Activated naive CD4-positive, alpha-beta T cell treated with anti-CD3 and anti-CD28 coated beads, Interleukin-2, amount 10 ng/mL, durations not matched to agents 7 days and 5 days (primary cell): ENCODE measurements around the gene TRIM71.
"Not testable (repeated sequence)": the region's sequence is repeated elsewhere in the genome, so short reads cannot be mapped to it uniquely, and the experiment has no call there.

Source experiments
- CTCF ChIA-PET: fragments of 350-600 bp; sonication (Branson Sonifier 250); formaldehyde crosslinking; loops from one replicate; lab custom pipeline; 2021; ENCODE audit warnings: antibody characterized with exemption; lab: Charles Lee
- DNase-seq: peaks from one replicate; pipeline ENCODE4 v3.0.0-alpha.2; 2020
- H3K27ac Mint-ChIP-seq: one replicate; pipeline ENCODE4 v1.8.0; 2021; ENCODE audit warnings: mild to moderate bottlenecking, moderate library complexity, mixed read lengths
- H3K27me3 Mint-ChIP-seq: one replicate; pipeline ENCODE4 v1.8.0; 2021; ENCODE audit warnings: mild to moderate bottlenecking, mixed read lengths
- H3K36me3 Mint-ChIP-seq: one replicate; pipeline ENCODE4 v1.8.0; 2021; ENCODE audit warnings: mixed read lengths
- H3K4me1 Mint-ChIP-seq: one replicate; pipeline ENCODE4 v1.8.0; 2021; ENCODE audit warnings: mixed read lengths
- H3K4me3 Mint-ChIP-seq: one replicate; pipeline ENCODE4 v1.8.0; 2021; ENCODE audit warnings: mild to moderate bottlenecking, moderate library complexity, mixed read lengths
- H3K9me3 Mint-ChIP-seq: one replicate; pipeline ENCODE4 v1.8.0; 2021; ENCODE audit warnings: mixed read lengths

Gene TRIM71

DNA sequence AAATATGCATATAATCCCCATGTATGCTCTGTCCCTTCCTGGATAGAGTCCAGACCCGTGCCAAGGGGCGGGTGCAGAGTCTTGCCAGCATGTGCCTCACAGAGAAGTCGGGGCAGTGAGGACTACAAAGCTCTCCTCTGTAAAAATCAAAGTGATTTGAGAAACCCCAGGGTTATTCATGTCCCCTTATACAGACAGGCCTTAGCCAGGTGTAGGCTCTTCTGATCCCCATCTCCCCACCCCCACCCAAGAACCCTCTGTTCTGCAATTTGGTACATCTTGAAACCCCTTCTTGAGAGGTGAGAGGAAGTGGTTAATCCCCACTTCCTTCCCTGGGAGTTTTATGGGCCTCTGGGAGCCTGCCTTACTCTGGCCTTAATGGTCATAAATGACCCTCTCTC lies 24.7 kb downstream of the TRIM71 start:
- CTCF ChIA-PET = interaction anchor here (1.3 kb wide), 1 partner anchor 10 kb away, joined by 4 read pairs; no protein-coding TSS in a partner anchor
- no peak for DNase-seq
- Mint-ChIP-seq H3K9me3 (no peaks in the 10 kb centered on the region), H3K4me1 (peaks cover 12% of the 10 kb centered on the region), H3K27ac (no peak overlapping the region), H3K36me3 (no peaks in the 10 kb centered on the region), H3K27me3 (peaks cover 37% of the 10 kb centered on the region), H3K4me3 (no peak overlapping the region)

DNA sequence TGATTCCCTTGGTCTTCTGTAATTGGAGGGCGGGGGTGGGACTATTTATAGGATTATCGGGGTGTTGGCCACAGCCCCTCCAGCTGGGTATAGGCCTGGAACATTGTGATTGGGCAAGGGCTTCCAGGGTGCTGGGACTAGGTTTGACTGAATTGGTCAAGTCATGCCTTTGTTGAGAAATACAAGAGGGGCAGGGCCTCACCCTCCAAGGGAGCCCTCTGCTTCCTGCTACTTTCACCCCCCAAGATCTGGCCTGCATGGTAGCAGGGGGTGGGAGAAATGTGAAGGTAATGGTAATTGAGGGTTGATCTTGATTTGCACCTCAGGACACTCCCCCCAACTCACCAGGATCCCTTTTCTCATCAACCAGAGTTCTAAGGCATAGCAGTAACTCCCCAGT lies 25.2 kb downstream of the TRIM71 start:
- Mint-ChIP-seq H3K27me3 (peaks cover 35% of the 10 kb centered on the region), H3K9me3 (no peaks in the 10 kb centered on the region), H3K36me3 (no peaks in the 10 kb centered on the region), H3K4me1 (peaks cover 12% of the 10 kb centered on the region), H3K27ac (no peak overlapping the region), H3K4me3 (no peak overlapping the region)
- no peak for DNase-seq
- CTCF ChIA-PET = interaction anchor here (1.3 kb wide), 1 partner anchor 9 kb away, joined by 4 read pairs; no protein-coding TSS in a partner anchor

DNA sequence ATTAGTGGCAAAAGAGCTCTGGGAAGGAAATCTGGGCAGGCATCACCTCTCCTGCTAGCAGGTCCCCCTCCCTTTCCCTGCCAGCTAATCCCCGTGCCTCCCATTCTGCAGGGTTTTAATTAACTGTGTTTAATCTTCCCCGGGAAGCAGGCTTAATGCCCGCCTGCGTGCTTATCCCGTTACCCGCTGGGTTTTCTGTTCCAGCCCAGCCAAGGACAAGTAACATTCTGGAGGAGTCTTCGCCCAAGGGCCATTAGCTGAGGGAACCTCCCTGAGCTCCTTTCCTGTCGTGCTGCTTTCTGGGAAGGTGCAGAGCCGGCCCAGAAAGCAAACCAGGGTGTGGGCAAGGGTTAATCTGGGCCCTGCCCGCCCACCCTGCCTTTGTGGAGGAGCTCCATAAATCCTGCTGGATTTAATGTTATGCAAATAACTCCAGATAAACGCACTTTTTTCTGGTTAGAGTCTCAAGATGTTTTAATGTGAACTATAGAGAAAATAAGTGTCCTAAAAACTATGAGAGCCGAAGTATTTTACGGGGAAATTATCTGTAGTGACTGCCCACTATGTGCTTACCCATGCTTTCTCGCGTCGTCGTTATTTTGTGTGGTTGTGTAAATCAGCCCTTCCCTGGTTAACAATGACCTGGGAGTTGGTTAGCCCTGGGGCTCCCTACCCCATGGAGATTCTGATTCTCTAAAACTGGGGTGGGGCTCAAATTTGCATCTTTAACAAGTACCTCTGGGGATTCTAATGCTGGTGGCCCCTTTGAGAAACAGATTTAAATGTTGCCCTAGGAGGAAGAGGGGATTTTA lies 25.9 kb downstream of the TRIM71 start:
- no peaks in the 10 kb centered on the region for H3K36me3 Mint-ChIP-seq
- no peaks in the 10 kb centered on the region for H3K9me3 Mint-ChIP-seq
- no peak for DNase-seq
- H3K27me3 Mint-ChIP-seq = peaks cover 33% of the 10 kb centered on the region
- CTCF ChIA-PET = no interaction called here
- H3K27ac Mint-ChIP-seq = no peak overlapping the region
- H3K4me3 Mint-ChIP-seq = no peak overlapping the region
- H3K4me1 Mint-ChIP-seq = peaks cover 12% of the 10 kb centered on the region

DNA sequence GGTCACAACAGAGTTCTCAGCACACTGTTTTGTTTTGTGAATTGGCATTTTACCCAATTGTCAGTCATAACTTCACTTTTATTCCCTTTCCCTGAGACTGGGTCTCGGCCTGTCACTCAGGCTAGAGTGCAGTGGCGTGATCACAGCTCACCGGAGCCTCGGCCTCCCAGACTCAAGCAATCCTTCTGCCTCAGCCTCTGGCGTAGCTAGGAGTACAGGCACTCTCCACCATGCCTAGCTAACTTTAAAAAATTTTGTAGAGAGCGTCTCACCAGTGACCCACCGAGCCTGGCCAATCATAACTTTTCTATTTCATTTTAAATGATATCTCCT lies 26.5 kb downstream of the TRIM71 start:
- Mint-ChIP-seq H3K27me3 (peaks cover 28% of the 10 kb centered on the region), H3K4me1 (peaks cover 12% of the 10 kb centered on the region), H3K4me3 (no peak overlapping the region), H3K27ac (no peak overlapping the region), H3K36me3 (no peaks in the 10 kb centered on the region), H3K9me3 (no peaks in the 10 kb centered on the region)
- CTCF ChIA-PET = interaction anchor here (0.9 kb wide), 1 partner anchor 66 kb away, joined by 3 read pairs; no protein-coding TSS in a partner anchor
- no peak for DNase-seq

DNA sequence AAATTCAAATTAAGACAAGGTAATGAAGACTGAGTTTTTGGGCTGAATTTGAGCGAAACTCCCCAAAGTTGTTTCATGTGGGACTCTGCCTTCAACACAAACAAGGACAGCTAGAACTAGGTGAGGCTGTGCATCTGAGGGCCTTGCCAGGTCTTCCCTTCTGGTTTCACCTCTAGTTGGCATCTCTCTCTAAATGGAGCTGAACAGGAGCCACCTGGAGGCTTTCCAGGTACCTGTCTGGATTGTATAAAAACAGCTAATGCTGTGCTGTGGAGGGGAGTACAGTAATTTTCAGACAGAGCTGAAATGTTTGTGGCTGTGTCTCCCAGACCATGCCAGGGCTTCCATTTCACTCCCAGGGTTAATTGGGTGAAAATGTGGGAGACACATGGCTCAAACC lies 27.1 kb downstream of the TRIM71 start:
- H3K27ac Mint-ChIP-seq = no peak overlapping the region
- no peak for DNase-seq
- H3K27me3 Mint-ChIP-seq = peaks cover 28% of the 10 kb centered on the region
- H3K9me3 Mint-ChIP-seq = no peaks in the 10 kb centered on the region
- CTCF ChIA-PET = interaction anchor here (0.9 kb wide), 1 partner anchor 66 kb away, joined by 3 read pairs; no protein-coding TSS in a partner anchor
- H3K4me3 Mint-ChIP-seq = no peak overlapping the region
- H3K36me3 Mint-ChIP-seq = no peaks in the 10 kb centered on the region
- peaks cover 12% of the 10 kb centered on the region for H3K4me1 Mint-ChIP-seq

DNA sequence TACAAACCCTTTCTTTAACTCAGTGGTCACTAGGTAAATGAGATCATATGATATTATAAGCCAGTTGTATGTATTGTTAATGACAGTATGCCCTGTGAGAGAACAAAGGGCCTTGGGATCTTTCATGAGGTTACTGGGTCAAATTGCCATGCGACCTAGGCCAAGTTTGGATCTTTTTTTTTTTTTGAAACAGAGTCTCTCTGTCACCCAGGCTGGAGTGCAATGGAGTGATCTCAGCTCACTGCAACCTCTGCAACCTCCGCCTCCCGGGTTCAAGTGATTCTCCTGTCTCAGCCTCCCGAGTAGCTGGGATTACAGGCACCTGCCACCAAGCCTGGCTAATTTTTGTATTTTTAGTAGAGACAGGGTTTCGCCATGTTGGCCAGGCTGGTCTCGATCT lies 27.7 kb downstream of the TRIM71 start:
- H3K27ac Mint-ChIP-seq, H3K36me3 Mint-ChIP-seq, DNase-seq, H3K4me3 Mint-ChIP-seq, CTCF ChIA-PET, H3K9me3 Mint-ChIP-seq: not testable (repeated sequence)
- Mint-ChIP-seq H3K4me1 (peaks cover 12% of the 10 kb centered on the region), H3K27me3 (peaks cover 26% of the 10 kb centered on the region)

DNA sequence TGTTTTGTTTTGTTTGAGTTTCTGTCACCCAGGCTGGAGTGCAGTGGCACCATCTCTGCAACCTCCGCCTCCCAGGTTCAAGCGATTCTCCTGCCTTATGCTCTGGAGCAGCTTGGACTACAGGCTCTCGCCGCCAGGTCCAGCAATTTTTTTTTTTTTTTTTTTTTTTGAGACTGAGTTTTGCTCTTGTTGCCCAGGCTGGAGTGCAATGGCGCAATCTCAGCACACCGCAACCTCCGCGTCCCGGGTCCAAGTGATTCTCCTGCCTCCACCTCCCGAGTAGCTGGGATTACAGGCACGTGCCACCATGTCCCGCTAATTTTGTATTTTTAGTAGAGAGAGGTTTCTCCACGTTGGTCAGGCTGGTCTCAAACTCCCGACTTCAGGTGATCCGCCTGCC lies 29.2 kb downstream of the TRIM71 start:
- Mint-ChIP-seq H3K4me1 (peaks cover 12% of the 10 kb centered on the region), H3K27me3 (peaks cover 18% of the 10 kb centered on the region)
- not testable (repeated sequence) for DNase-seq, H3K4me3 Mint-ChIP-seq, H3K36me3 Mint-ChIP-seq, H3K9me3 Mint-ChIP-seq, H3K27ac Mint-ChIP-seq
- CTCF ChIA-PET = interaction anchor here (0.7 kb wide), 1 partner anchor 169 kb away, joined by 3 read pairs; no protein-coding TSS in a partner anchor

DNA sequence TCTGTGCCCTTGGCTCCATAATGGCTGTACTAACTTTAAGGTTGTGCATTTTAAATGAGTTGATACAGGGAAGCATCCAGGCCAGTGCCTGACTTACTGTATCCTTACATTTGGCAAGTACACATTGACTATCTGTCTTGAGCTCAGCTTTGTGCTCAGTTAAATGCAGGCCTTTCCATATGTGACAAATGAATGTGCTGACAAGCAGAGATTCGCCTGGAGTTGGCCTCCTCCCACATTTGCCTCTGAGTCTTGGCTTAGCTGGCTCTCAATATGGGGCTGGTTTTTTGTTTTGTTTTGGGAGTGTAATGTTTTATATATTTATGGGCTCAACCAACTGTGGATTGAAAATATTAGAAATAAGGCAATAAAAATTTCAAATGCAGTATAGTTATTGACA lies 29.7 kb downstream of the TRIM71 start:
- Mint-ChIP-seq H3K27ac (no peak overlapping the region), H3K9me3 (no peaks in the 10 kb centered on the region), H3K4me1 (peaks cover 7% of the 10 kb centered on the region), H3K27me3 (peaks cover 18% of the 10 kb centered on the region), H3K4me3 (no peak overlapping the region), H3K36me3 (no peaks in the 10 kb centered on the region)
- CTCF ChIA-PET = interaction anchor here (0.6 kb wide), 1 partner anchor 92 kb away, joined by 3 read pairs; no protein-coding TSS in a partner anchor
- DNase-seq = no peak

DNA sequence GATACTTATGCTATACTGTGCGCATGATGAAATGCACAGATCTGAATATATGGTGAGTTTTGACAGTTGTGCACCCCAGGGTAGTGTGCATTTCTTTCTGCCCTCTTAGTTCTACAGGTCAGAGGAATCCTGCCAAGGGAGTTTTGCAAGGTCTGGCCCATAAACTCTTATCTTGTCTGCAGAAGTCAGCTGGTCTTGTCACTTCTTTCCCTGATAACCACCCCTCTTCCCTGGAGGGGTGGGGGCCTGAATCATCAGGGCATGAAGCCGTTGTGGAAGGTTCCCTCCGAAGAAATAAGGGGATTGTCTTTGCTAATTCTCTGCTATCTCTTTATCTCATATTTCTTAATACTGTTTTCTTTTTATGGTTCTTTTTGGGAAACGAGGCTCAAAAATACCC lies 30.4 kb downstream of the TRIM71 start:
- CTCF ChIA-PET = no interaction called here
- Mint-ChIP-seq H3K27ac (no peak overlapping the region), H3K4me1 (peaks cover under 1% of the 10 kb centered on the region), H3K4me3 (no peak overlapping the region), H3K36me3 (no peaks in the 10 kb centered on the region), H3K9me3 (no peaks in the 10 kb centered on the region), H3K27me3 (peaks cover 15% of the 10 kb centered on the region)
- no peak for DNase-seq

DNA sequence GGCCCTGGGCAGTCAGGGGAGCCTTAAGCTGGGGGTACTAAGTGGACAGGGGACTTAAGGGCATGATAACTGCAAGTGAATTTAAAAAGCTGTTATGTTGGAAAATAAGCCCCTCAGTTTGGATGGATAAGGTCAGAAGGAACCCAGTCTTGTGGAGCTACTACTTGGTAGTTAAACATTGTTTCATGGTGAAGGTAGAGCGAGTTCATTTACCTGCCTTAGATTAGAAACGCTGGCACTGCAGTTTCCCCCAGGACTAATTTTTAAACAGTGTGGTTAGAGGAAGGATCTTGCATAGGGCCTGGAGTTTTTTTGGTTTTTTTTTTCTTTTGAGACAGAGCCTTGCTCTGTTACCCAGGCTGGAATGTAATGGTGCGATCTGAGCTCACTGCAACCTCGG lies 31.2 kb downstream of the TRIM71 start:
- H3K27ac Mint-ChIP-seq = no peak overlapping the region
- DNase-seq = no peak

DNA sequence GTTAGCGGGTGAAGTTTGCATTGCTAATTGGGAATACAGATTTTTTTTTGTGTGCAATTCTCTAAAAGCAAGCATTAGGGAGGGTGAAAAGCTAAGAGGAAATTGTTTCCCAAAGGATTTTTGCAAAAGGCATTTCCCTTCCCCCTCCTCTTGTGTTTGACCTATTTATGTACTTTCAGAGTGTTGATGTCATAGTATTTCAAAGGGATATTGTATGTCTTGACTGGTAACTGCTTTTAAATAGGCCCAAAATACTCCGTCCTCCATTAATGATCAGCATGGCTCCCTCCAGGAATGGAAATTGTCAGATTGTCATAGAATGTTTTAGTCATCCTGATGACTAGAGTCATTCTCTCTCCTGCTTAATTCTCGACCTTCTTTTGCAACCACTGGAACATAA lies 32.4 kb downstream of the TRIM71 start:
- no peaks in the 10 kb centered on the region for H3K36me3 Mint-ChIP-seq
- H3K4me3 Mint-ChIP-seq = no peak overlapping the region
- CTCF ChIA-PET = no interaction called here
- peaks cover 16% of the 10 kb centered on the region for H3K27me3 Mint-ChIP-seq
- no peak for DNase-seq
- no peak overlapping the region for H3K27ac Mint-ChIP-seq
- H3K9me3 Mint-ChIP-seq = no peaks in the 10 kb centered on the region
- no peaks in the 10 kb centered on the region for H3K4me1 Mint-ChIP-seq

More for the DNA sequence above, 31.2 kb downstream of the TRIM71 start:
- CTCF ChIA-PET = no interaction called here
- Mint-ChIP-seq H3K4me1 (no peaks in the 10 kb centered on the region), H3K4me3 (no peak overlapping the region), H3K36me3 (no peaks in the 10 kb centered on the region), H3K27me3 (peaks cover 17% of the 10 kb centered on the region), H3K9me3 (no peaks in the 10 kb centered on the region)

DNA sequence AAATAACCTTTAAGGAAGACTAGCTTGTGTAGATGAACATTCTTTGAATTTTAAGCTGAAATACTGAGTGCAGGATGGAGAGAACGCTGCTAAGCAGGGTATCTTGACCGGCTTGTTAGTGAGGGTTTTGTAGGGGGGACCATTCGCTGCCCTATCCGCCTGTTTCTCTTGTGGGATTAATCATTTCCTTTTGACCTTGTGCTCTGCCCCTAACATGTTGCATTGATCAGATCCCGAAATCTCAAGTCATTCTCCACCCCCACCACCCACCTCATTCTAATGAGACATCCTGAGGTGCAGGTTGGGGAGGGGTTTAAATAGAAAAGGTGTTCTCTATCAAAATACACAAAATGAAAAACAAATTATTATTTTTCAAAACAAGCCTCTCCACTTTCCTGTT lies 32.8 kb downstream of the TRIM71 start:
- no peaks in the 10 kb centered on the region for H3K4me1 Mint-ChIP-seq
- H3K4me3 Mint-ChIP-seq = no peak overlapping the region
- no peak for DNase-seq
- H3K27ac Mint-ChIP-seq = no peak overlapping the region
- H3K36me3 Mint-ChIP-seq = no peaks in the 10 kb centered on the region
- CTCF ChIA-PET = no interaction called here
- H3K27me3 Mint-ChIP-seq = peaks cover 19% of the 10 kb centered on the region
- H3K9me3 Mint-ChIP-seq = no peaks in the 10 kb centered on the region

DNA sequence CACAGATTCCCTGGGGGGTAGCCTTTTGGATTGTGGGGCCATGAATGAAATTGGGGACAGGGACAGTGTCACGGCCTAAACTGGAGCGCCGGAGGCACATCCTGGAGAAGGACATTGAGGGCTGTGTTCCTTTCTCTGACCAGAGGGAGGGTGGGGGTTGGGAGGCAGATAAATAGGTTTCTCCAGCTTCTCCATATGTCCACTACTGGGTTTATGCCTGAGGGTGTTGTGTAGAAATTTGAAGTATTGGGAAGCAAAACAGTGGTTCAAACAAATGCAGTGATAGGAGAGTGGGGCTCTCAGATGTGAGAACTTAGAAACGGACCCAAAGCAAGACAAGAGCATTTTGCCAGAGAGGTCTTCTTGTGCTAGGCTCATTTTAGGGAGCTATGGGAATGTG lies 34.3 kb downstream of the TRIM71 start:
- Mint-ChIP-seq H3K4me1 (no peaks in the 10 kb centered on the region), H3K27me3 (peaks cover 26% of the 10 kb centered on the region), H3K9me3 (no peaks in the 10 kb centered on the region), H3K36me3 (no peaks in the 10 kb centered on the region), H3K4me3 (no peak overlapping the region), H3K27ac (no peak overlapping the region)
- CTCF ChIA-PET = interaction anchor here (0.5 to 1.4 kb wide), 2 partner anchors 10 to 578 kb away, joined by 3 to 4 read pairs; no protein-coding TSS in a partner anchor
- DNase-seq = no peak

DNA sequence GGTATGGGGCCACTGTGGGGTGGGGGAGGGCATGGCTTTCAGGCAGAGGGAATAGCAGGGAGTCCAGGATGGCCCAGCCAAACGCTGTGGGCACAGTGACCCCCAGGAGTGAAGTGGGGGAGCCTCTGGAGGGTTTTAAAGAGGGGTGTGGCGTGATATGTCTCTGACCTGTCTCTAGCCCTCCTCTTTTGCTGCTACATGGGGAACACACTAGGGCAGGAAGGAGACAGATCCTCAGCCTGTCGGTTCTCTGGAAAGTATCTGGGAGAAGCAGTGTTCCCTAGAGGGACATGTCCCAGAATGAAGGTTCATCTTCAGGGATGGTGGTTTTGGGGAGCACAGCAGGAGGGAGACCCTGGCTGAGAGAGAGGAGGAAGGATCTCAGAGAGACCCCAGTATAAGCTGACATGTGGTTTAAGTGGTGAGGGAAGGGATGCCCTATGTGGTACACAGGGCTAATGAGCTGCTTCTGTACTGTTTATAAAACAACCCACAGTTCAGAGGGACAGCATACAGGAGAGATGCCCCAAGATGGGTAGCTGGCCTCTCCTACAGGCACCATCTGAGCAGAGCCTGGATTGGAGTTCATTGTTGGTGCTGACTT lies 37.7 kb downstream of the TRIM71 start:
- no peak overlapping the region for H3K4me3 Mint-ChIP-seq
- H3K27me3 Mint-ChIP-seq = peaks cover 35% of the 10 kb centered on the region
- H3K4me1 Mint-ChIP-seq = no peaks in the 10 kb centered on the region
- CTCF ChIA-PET = no interaction called here
- H3K36me3 Mint-ChIP-seq = no peaks in the 10 kb centered on the region
- no peaks in the 10 kb centered on the region for H3K9me3 Mint-ChIP-seq
- H3K27ac Mint-ChIP-seq = no peak overlapping the region
- DNase-seq = no peak
